ENCODE data around the gene MRPL57. TPM values are rescaled to one million over a fixed set of nuclear protein-coding genes. Genes with fewer than 3 reads are reported as not detected.
"Not testable (repeated sequence)": the region's sequence is repeated elsewhere in the genome, so short reads cannot be mapped to it uniquely, and the experiment has no call there.

MRPL57 gene
- total and polyA plus RNA-seq, 2 donors (not counting 1 experiment from before 2014, with no cell fraction given): 7.8 to 12.1 TPM

- DNase-seq: no peak
- H3K4me3 ChIP-seq (ENCODE audit: control extremely low read depth in 1 of 5, extremely low read depth in 1 of 5, insufficient read depth in 1 of 5, low read depth in 2 of 5, low read length in 4 of 5): no peak overlapping the region
- no peak overlapping the region for H3K9ac ChIP-seq (ENCODE audit: low read length)
- Mint-ChIP-seq H3K27me3 (no peaks in the 10 kb centered on the region), H3K27ac (no peak overlapping the region), H3K4me1 (peaks cover 9% of the 10 kb centered on the region), H3K9me3 (ENCODE audit: insufficient read depth) (no peaks in the 10 kb centered on the region), H3K4me3 (no peak overlapping the region)
- H3K36me3 ChIP-seq (replicated peaks in 1 of 2; ENCODE audit: control extremely low read depth in 1 of 2, control insufficient read depth in 1 of 2, extremely low read depth in 1 of 2, insufficient read depth in 2 of 2, low read length in 1 of 2): no peaks in the 10 kb centered on the region
- ATAC-seq (ENCODE audit: low read depth): no peak
- no peaks in the 10 kb centered on the region for H3K27me3 ChIP-seq (replicated peaks in 1 of 4; ENCODE audit: control extremely low read depth in 1 of 4, control insufficient read depth in 3 of 4, insufficient read depth in 4 of 4, low read length in 3 of 4)
- H4K20me1 ChIP-seq (ENCODE audit: control insufficient read depth, insufficient read depth, low read length, poor library complexity, severe bottlenecking): no peaks in the 10 kb centered on the region
- H3K4me2 ChIP-seq (replicated peaks; ENCODE audit: low read depth, low read length, poor library complexity, severe bottlenecking): no peak overlapping the region
- ChIA-PET CTCF (no interaction called here), POLR2A (no interaction called here)
- no CpG with 5 or more reads among the region's 2 CpGs for WGBS (ENCODE audit: insufficient coverage)
- TF ChIP-seq CTCF (IDR thresholded peaks at IDR 0.05) (no peak), EZH2 (IDR thresholded peaks at IDR 0.05; ENCODE audit: borderline replicate concordance, insufficient read depth, low read depth, low read length, poor library complexity, severe bottlenecking) (no peak)
- H3K4me1 ChIP-seq (ENCODE audit: control insufficient read depth in 2 of 2, insufficient read depth in 2 of 2, low read length in 2 of 2): peaks cover 8 to 10% of the 10 kb centered on the region in 2 donors
- no peaks in the 10 kb centered on the region for H3K9me3 ChIP-seq (ENCODE audit: control extremely low read depth in 1 of 3, control insufficient read depth in 2 of 3, insufficient read depth in 1 of 3, low read length in 2 of 3)
- H3K27ac ChIP-seq (ENCODE audit: low read length in 2 of 2): no peak overlapping the region
- no peak overlapping the region for H2AFZ ChIP-seq (ENCODE audit: insufficient read depth, low read depth, low read length, poor library complexity, severe bottlenecking)
- intact Hi-C loops (cut with micrococcal nuclease): no loop called here
- H3K79me2 ChIP-seq (ENCODE audit: control insufficient read depth, insufficient read depth, low read length): peaks cover 16% of the 10 kb centered on the region
Observed at GRCh38 chr13:21181671-21182070, 5.2 kb downstream of the MRPL57 start.

- WGBS (ENCODE audit: insufficient coverage): 86% methylated on average over 5 of the region's 35 CpGs
- H3K36me3 ChIP-seq (replicated peaks in 1 of 2; ENCODE audit: control extremely low read depth in 1 of 2, control insufficient read depth in 1 of 2, extremely low read depth in 1 of 2, insufficient read depth in 2 of 2, low read length in 1 of 2); H3K4me3 ChIP-seq (ENCODE audit: control extremely low read depth in 1 of 5, extremely low read depth in 1 of 5, insufficient read depth in 1 of 5, low read depth in 2 of 5, low read length in 4 of 5); CTCF ChIA-PET; H3K27ac Mint-ChIP-seq; H3K4me3 Mint-ChIP-seq; H3K4me2 ChIP-seq (replicated peaks; ENCODE audit: low read depth, low read length, poor library complexity, severe bottlenecking); ATAC-seq (ENCODE audit: low read depth); H3K79me2 ChIP-seq (ENCODE audit: control insufficient read depth, insufficient read depth, low read length); H2AFZ ChIP-seq (ENCODE audit: insufficient read depth, low read depth, low read length, poor library complexity, severe bottlenecking); H3K27me3 ChIP-seq (replicated peaks in 1 of 4; ENCODE audit: control extremely low read depth in 1 of 4, control insufficient read depth in 3 of 4, insufficient read depth in 4 of 4, low read length in 3 of 4); DNase-seq; H3K9ac ChIP-seq (ENCODE audit: low read length); POLR2A ChIA-PET; H3K4me1 Mint-ChIP-seq; intact Hi-C loops (cut with micrococcal nuclease); H3K9me3 ChIP-seq (ENCODE audit: control extremely low read depth in 1 of 3, control insufficient read depth in 2 of 3, insufficient read depth in 1 of 3, low read length in 2 of 3); H3K27ac ChIP-seq (ENCODE audit: low read length in 2 of 2); H3K9me3 Mint-ChIP-seq (ENCODE audit: insufficient read depth); H4K20me1 ChIP-seq (ENCODE audit: control insufficient read depth, insufficient read depth, low read length, poor library complexity, severe bottlenecking); H3K4me1 ChIP-seq (ENCODE audit: control insufficient read depth in 2 of 2, insufficient read depth in 2 of 2, low read length in 2 of 2); H3K27me3 Mint-ChIP-seq: not testable (repeated sequence)
Observed at GRCh38 chr13:21186410-21186809, 10.0 kb downstream of the MRPL57 start.

GRCh38 chr13:21194756-21195155 is 18.3 kb downstream of the MRPL57 start:
- POLR2A ChIA-PET; H3K4me3 ChIP-seq (ENCODE audit: control extremely low read depth in 1 of 5, extremely low read depth in 1 of 5, insufficient read depth in 1 of 5, low read depth in 2 of 5, low read length in 4 of 5); H3K9me3 Mint-ChIP-seq (ENCODE audit: insufficient read depth); H3K27ac ChIP-seq (ENCODE audit: low read length in 2 of 2); H3K36me3 ChIP-seq (replicated peaks in 1 of 2; ENCODE audit: control extremely low read depth in 1 of 2, control insufficient read depth in 1 of 2, extremely low read depth in 1 of 2, insufficient read depth in 2 of 2, low read length in 1 of 2); CTCF ChIA-PET; H3K4me3 Mint-ChIP-seq; ATAC-seq (ENCODE audit: low read depth); H3K4me1 ChIP-seq (ENCODE audit: control insufficient read depth in 2 of 2, insufficient read depth in 2 of 2, low read length in 2 of 2); H3K79me2 ChIP-seq (ENCODE audit: control insufficient read depth, insufficient read depth, low read length); H3K27me3 ChIP-seq (replicated peaks in 1 of 4; ENCODE audit: control extremely low read depth in 1 of 4, control insufficient read depth in 3 of 4, insufficient read depth in 4 of 4, low read length in 3 of 4); H2AFZ ChIP-seq (ENCODE audit: insufficient read depth, low read depth, low read length, poor library complexity, severe bottlenecking); DNase-seq; H3K27me3 Mint-ChIP-seq; H3K4me2 ChIP-seq (replicated peaks; ENCODE audit: low read depth, low read length, poor library complexity, severe bottlenecking); H3K4me1 Mint-ChIP-seq; H3K9ac ChIP-seq (ENCODE audit: low read length); intact Hi-C loops (cut with micrococcal nuclease); H3K27ac Mint-ChIP-seq; H3K9me3 ChIP-seq (ENCODE audit: control extremely low read depth in 1 of 3, control insufficient read depth in 2 of 3, insufficient read depth in 1 of 3, low read length in 2 of 3); H4K20me1 ChIP-seq (ENCODE audit: control insufficient read depth, insufficient read depth, low read length, poor library complexity, severe bottlenecking): not testable (repeated sequence)
- no CpG with 5 or more reads among the region's 2 CpGs for WGBS (ENCODE audit: insufficient coverage)

Data from B cell (primary cell).